ENCODE measurements around the gene GUCY1B1.

GUCY1B1 gene

DNA sequence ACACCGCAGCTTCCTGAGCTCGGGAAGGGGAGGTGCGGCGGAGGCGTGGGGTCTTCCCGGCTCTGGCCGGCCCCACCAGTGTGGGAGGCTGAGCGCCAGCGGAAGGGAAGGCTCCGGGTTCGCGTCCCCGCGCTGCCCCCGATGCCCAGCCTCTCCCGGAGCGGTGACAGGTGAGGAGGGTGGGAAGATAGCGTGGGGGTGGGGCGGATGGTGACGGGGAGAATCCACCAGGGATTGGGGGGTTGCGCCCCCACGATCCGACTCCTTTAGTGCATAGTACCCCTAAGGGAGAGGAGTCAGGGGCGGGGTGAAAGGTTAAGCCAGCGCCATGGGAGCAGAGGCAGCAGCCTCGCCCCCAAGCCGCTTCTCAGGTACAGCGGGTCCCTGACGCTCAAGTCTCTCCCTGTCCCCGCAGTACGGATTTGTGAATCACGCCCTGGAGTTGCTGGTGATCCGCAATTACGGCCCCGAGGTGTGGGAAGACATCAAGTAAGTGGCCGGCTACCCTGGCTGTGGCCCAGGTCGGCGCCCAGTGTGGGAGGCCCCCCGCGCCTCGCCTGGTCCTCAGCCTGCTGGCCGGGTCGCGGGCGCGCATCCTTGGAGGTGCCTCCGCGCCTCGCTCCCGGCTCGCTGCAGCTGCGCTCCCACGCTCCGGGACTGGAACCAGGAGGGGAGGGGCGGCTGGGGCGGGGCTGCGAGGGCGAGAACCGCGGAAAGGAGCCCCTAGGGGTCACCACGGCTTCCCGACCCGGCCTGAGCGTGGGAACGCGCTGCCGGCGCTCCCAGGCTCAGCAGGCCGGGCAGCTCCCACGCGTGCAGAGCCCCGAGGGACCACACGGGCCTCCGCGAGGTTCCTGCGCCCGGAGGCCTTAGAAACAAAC, 791 bp downstream of the GUCY1B1 start:
- Histone ChIP-seq H3K27me3 (ENCODE audit: insufficient read depth, low read length, poor library complexity) (no peaks in the 10 kb centered on the region), H3K27ac (ENCODE audit: low read length) (peak overlapping the region; percentile 78), H3K79me2 (ENCODE audit: insufficient read depth, low read length) (peaks cover 14% of the 10 kb centered on the region), H3K4me1 (ENCODE audit: insufficient read depth, low read length) (peaks cover 27% of the 10 kb centered on the region), H2AFZ (ENCODE audit: low read depth, low read length) (peak overlapping the region; percentile 97), H3K9ac (ENCODE audit: low read depth, low read length) (peak overlapping the region; percentile 95), H3K9me3 (ENCODE audit: insufficient read depth, low read length, severe bottlenecking) (no peaks in the 10 kb centered on the region), H3K4me2 (ENCODE audit: insufficient read depth, low read length) (peak overlapping the region; percentile 84), H4K20me1 (ENCODE audit: insufficient read depth, low read length) (no peaks in the 10 kb centered on the region), H3K4me3 (ENCODE audit: low read depth in 1 of 2, low read length in 2 of 2) (peak overlapping the region; percentile 77 to 91), H3K36me3 (ENCODE audit: insufficient read depth, low read length) (peaks cover 6% of the 10 kb centered on the region)
- TF ChIP-seq EZH2 (IDR thresholded peaks at IDR 0.05; ENCODE audit: borderline replicate concordance, low read depth, low read length, severe bottlenecking), result no peak
- TF ChIP-seq, protein P1, sequence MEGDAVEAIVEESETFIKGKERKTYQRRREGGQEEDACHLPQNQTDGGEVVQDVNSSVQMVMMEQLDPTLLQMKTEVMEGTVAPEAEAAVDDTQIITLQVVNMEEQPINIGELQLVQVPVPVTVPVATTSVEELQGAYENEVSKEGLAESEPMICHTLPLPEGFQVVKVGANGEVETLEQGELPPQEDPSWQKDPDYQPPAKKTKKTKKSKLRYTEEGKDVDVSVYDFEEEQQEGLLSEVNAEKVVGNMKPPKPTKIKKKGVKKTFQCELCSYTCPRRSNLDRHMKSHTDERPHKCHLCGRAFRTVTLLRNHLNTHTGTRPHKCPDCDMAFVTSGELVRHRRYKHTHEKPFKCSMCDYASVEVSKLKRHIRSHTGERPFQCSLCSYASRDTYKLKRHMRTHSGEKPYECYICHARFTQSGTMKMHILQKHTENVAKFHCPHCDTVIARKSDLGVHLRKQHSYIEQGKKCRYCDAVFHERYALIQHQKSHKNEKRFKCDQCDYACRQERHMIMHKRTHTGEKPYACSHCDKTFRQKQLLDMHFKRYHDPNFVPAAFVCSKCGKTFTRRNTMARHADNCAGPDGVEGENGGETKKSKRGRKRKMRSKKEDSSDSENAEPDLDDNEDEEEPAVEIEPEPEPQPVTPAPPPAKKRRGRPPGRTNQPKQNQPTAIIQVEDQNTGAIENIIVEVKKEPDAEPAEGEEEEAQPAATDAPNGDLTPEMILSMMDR (IDR thresholded peaks at IDR 0.05; ENCODE audit: borderline replicate concordance, extremely low read depth, low read length, poor library complexity, severe bottlenecking), result no peak
- ATAC-seq (ENCODE audit: insufficient read depth, low read depth), result peak; percentile 31; the same call in 2 of the 3 replicates
- no peak for DNase-seq

DNA sequence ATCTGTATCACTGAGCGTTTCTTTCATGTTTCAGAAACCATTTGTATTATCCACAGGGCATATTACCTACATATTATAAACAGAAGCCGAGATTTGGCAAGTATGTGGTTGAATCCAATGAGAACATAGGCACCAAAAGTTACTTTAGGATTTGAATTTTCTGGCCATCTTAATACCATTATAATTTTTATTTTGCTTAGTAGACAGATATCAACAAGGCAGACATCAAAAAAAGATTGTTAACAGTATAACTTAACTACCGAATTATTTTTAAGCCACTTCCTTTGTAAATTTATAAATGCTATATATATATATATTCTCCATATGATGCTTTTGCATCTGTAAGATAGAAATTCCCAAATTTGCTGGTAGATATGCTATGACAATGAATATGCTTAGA, 2.2 kb downstream of the GUCY1B1 start:
- Histone ChIP-seq H3K9ac (ENCODE audit: low read depth, low read length) (no peak overlapping the region), H3K36me3 (ENCODE audit: insufficient read depth, low read length) (peaks cover 15% of the 10 kb centered on the region), H3K79me2 (ENCODE audit: insufficient read depth, low read length) (peaks cover 14% of the 10 kb centered on the region), H3K27me3 (ENCODE audit: insufficient read depth, low read length, poor library complexity) (no peaks in the 10 kb centered on the region), H3K4me2 (ENCODE audit: insufficient read depth, low read length) (peak overlapping the region; percentile 43; the same call in 1 of the 2 replicates), H3K9me3 (ENCODE audit: insufficient read depth, low read length, severe bottlenecking) (no peaks in the 10 kb centered on the region), H2AFZ (ENCODE audit: low read depth, low read length) (no peak overlapping the region), H3K4me1 (ENCODE audit: insufficient read depth, low read length) (peaks cover 27% of the 10 kb centered on the region), H3K4me3 (ENCODE audit: low read depth in 1 of 2, low read length in 2 of 2) (no peak overlapping the region), H4K20me1 (ENCODE audit: insufficient read depth, low read length) (no peaks in the 10 kb centered on the region), H3K27ac (ENCODE audit: low read length) (no peak overlapping the region)
- DNase-seq, result no peak
- no peak for ATAC-seq (ENCODE audit: insufficient read depth, low read depth)
- TF ChIP-seq, protein P1 (IDR thresholded peaks at IDR 0.05; ENCODE audit: borderline replicate concordance, extremely low read depth, low read length, poor library complexity, severe bottlenecking), result no peak
- no peak for TF ChIP-seq EZH2 (IDR thresholded peaks at IDR 0.05; ENCODE audit: borderline replicate concordance, low read depth, low read length, severe bottlenecking)

DNA sequence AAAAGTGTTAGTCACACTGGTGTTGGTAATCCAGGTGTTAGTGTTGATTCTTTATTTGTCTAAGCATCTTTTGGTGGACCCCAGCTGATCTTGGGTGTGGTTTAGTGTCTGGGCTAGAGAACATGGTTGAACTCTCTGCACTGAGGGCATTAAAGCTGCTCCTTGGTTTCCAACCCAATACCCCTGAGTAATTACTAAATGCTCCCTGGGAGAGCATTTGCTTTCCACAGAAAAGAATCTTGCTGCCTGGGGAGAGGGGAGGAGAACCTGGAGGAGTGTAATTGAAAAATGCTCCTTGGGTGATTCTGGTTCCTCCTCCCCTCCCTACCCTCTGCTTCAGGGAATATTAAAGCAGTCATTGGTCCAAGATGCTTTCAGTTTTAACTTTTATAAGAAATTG, 3.1 kb downstream of the GUCY1B1 start:
- Histone ChIP-seq H3K4me2 (ENCODE audit: insufficient read depth, low read length) (no peak overlapping the region), H3K4me1 (ENCODE audit: insufficient read depth, low read length) (peaks cover 27% of the 10 kb centered on the region), H3K79me2 (ENCODE audit: insufficient read depth, low read length) (peaks cover 14% of the 10 kb centered on the region), H3K9ac (ENCODE audit: low read depth, low read length) (no peak overlapping the region), H3K36me3 (ENCODE audit: insufficient read depth, low read length) (peaks cover 15% of the 10 kb centered on the region), H3K9me3 (ENCODE audit: insufficient read depth, low read length, severe bottlenecking) (no peaks in the 10 kb centered on the region), H3K4me3 (ENCODE audit: low read depth in 1 of 2, low read length in 2 of 2) (no peak overlapping the region), H3K27me3 (ENCODE audit: insufficient read depth, low read length, poor library complexity) (no peaks in the 10 kb centered on the region), H4K20me1 (ENCODE audit: insufficient read depth, low read length) (no peaks in the 10 kb centered on the region), H3K27ac (ENCODE audit: low read length) (no peak overlapping the region), H2AFZ (ENCODE audit: low read depth, low read length) (no peak overlapping the region)
- DNase-seq (no peak), ATAC-seq (ENCODE audit: insufficient read depth, low read depth) (no peak)
- TF ChIP-seq EZH2 (IDR thresholded peaks at IDR 0.05; ENCODE audit: borderline replicate concordance, low read depth, low read length, severe bottlenecking), result no peak
- TF ChIP-seq, protein P1 (IDR thresholded peaks at IDR 0.05; ENCODE audit: borderline replicate concordance, extremely low read depth, low read length, poor library complexity, severe bottlenecking), result no peak
